Measurements from ENCODE around the gene SLC26A3.

- TF ChIP-seq CTCF (IDR thresholded peaks at IDR 0.05 in 4 of 5, conservative IDR thresholded peaks at IDR 0.05 in 1 of 5) (no peak), POLR2A (IDR thresholded peaks at IDR 0.05) (no peak)
These were observed 48.4 kb downstream of the SLC26A3 start for GRCh38 chr7:107754642-107755041.
